Measurements from ENCODE around the gene SRRM3.
"Not testable (repeated sequence)": the region's sequence is repeated elsewhere in the genome, so short reads cannot be mapped to it uniquely, and the experiment has no call there.

GRCh38 chr7:76335417-76335816, 133.7 kb downstream of the SRRM3 start:
- not testable (repeated sequence) for TF ChIP-seq CTCF (conservative IDR thresholded peaks at IDR 0.05 in 1 of 2, IDR thresholded peaks at IDR 0.05 in 1 of 2; ENCODE audit: extremely low read depth in 1 of 2, insufficient read depth in 1 of 2, low read depth in 1 of 2, low read length in 2 of 2); EZH2 (IDR thresholded peaks at IDR 0.05; ENCODE audit: borderline replicate concordance, low read length)

All from mammary epithelial cell (primary cell).